Mesothelial cell of epicardium (in vitro differentiated cells): ENCODE results near the gene AARS2. TPM values are rescaled to one million over a fixed set of nuclear protein-coding genes. Genes with fewer than 3 reads are reported as not detected.

Experiments used
- DNase-seq, 2 experiments: peaks; one replicate each; pipeline ENCODE4 v3.0.0; 2021; ENCODE audit warnings: low spot score in 2 of 2; ENCODE audit not compliant: unreplicated experiment in 2 of 2
- H3K27ac Mint-ChIP-seq: 2 replicates; pipeline ENCODE4 v1.8.0; 2021; ENCODE audit warnings: mixed read lengths
- H3K27me3 Mint-ChIP-seq: 2 replicates; pipeline ENCODE4 v1.8.0; 2021; ENCODE audit warnings: low read depth, mixed read lengths
- H3K36me3 Mint-ChIP-seq: 2 replicates; pipeline ENCODE4 v1.8.0; 2021; ENCODE audit warnings: mixed read lengths
- H3K4me1 Mint-ChIP-seq: 2 replicates; pipeline ENCODE4 v1.8.0; 2021; ENCODE audit warnings: mixed read lengths
- H3K4me3 Mint-ChIP-seq: 2 replicates; pipeline ENCODE4 v1.8.0; 2021; ENCODE audit warnings: mild to moderate bottlenecking, moderate library complexity, mixed read lengths
- H3K9me3 Mint-ChIP-seq: 2 replicates; pipeline ENCODE4 v1.8.0; 2021; ENCODE audit warnings: mixed read lengths
- total RNA-seq: library from RNA; stranded (reverse); gene quantifications from 3 replicates; pipeline ENCODE4 v1.2.1, GENCODE V29; 2021
- TF ChIP-seq, protein P1 (sequence below): fragments of 200-600 bp; sonication (generic); IDR thresholded peaks from one replicate; pipeline ENCODE4 v1.5.0; 2021; ENCODE audit warnings: antibody characterized with exemption; ENCODE audit not compliant: unreplicated experiment

The AARS2 gene
- total RNA-seq, 1 donor from 2014 or later = 33.4 TPM

DNA sequence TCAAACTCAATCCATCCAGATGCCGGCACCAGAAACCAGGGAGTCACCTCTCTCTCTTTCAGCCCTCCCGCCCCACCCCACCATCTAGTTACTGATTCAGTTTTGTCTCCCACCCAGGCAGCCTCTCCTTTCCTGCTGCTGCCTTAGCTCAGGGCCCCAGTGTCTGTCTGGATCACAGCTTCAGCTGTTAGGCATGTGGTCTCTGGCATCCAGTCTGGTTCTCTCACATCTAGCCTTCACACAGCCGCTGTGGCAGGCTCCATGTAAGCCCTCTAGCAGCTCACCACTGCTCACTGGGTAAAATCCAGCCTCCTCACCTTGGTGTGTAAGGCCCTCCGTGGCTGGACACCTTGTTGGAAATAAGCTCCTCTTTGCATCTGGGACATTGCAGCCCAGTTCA lies 21.3 kb downstream of the AARS2 start:
- Mint-ChIP-seq H3K36me3 (no peaks in the 10 kb centered on the region), H3K27me3 (peaks cover 93% of the 10 kb centered on the region), H3K4me1 (peaks cover under 1% of the 10 kb centered on the region), H3K27ac (no peak overlapping the region), H3K9me3 (no peaks in the 10 kb centered on the region), H3K4me3 (no peak overlapping the region)
- DNase-seq = no peak
- TF ChIP-seq, protein P1, sequence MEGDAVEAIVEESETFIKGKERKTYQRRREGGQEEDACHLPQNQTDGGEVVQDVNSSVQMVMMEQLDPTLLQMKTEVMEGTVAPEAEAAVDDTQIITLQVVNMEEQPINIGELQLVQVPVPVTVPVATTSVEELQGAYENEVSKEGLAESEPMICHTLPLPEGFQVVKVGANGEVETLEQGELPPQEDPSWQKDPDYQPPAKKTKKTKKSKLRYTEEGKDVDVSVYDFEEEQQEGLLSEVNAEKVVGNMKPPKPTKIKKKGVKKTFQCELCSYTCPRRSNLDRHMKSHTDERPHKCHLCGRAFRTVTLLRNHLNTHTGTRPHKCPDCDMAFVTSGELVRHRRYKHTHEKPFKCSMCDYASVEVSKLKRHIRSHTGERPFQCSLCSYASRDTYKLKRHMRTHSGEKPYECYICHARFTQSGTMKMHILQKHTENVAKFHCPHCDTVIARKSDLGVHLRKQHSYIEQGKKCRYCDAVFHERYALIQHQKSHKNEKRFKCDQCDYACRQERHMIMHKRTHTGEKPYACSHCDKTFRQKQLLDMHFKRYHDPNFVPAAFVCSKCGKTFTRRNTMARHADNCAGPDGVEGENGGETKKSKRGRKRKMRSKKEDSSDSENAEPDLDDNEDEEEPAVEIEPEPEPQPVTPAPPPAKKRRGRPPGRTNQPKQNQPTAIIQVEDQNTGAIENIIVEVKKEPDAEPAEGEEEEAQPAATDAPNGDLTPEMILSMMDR = no peak

DNA sequence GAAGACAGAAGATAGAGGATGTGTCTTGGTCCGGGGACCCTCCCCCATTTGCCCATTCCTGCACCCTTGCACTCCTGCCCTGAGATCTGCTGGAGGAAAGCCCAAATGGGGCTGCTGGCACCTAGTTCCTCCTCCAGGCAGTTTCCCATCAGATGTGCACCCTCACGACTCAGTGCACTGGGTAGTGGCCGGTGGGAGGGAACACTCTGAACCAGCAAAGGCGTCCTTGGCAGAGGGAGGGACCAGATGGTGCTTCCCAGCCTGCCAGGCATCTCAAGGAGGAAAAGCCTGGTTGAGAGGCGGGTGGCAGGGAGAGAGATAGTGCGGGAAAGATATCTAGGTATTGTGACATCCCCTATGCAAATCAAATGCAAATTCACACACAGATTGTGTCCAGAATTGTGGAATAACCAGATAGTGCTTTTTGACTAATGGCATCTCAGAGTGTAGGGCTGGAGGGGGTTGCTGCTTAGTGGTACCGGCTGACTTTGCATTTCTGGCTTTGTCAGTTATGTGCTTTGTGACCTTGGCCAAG lies 23.4 kb downstream of the AARS2 start:
- H3K27me3 Mint-ChIP-seq = peaks cover 91% of the 10 kb centered on the region
- H3K9me3 Mint-ChIP-seq = no peaks in the 10 kb centered on the region
- no peak overlapping the region for H3K4me3 Mint-ChIP-seq
- no peaks in the 10 kb centered on the region for H3K4me1 Mint-ChIP-seq
- TF ChIP-seq, protein P1 = no peak
- no peak overlapping the region for H3K27ac Mint-ChIP-seq
- DNase-seq = no peak
- no peaks in the 10 kb centered on the region for H3K36me3 Mint-ChIP-seq

DNA sequence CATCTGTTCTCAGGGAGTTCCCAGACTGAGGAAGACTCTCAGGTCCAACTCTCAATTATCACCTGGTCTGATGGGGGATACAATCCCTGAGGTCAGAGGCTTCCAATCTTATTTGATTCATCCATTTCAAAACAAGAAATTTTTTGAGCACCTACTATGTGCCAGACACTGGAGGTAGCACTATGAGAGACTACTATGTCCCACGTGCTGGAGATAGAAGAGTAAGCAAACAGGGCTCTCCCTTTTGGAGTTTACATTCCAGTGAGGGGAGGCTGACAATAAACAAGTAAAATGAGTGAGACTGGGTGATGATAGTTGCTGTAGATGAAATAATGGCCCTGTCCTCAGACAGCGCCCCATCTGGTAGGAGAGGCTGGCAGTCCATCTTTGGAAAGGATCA lies 26.4 kb downstream of the AARS2 start:
- Mint-ChIP-seq H3K27ac (no peak overlapping the region), H3K27me3 (peaks cover 87% of the 10 kb centered on the region), H3K9me3 (no peaks in the 10 kb centered on the region), H3K4me3 (no peak overlapping the region), H3K4me1 (no peaks in the 10 kb centered on the region), H3K36me3 (no peaks in the 10 kb centered on the region)
- no peak for DNase-seq
- TF ChIP-seq, protein P1 = no peak

DNA sequence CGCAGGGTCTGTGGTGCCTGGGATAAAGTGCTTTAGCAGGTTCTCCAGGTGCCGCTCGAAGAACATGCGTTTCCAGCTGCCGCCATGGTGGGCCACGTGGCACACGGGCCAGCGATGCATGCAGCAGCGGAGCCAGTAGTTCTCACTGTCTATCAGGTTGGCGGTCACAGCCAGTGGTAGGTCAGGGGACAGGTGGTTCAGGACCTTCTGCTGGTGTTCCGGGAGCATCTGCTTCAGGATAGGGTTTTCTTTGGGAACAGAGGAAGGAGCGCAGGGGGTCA lies 26.9 kb downstream of the AARS2 start:
- DNase-seq = no peak
- Mint-ChIP-seq H3K36me3 (no peaks in the 10 kb centered on the region), H3K27ac (no peak overlapping the region), H3K4me1 (no peaks in the 10 kb centered on the region), H3K4me3 (no peak overlapping the region), H3K27me3 (peaks cover 82% of the 10 kb centered on the region), H3K9me3 (no peaks in the 10 kb centered on the region)
- TF ChIP-seq, protein P1 = no peak

DNA sequence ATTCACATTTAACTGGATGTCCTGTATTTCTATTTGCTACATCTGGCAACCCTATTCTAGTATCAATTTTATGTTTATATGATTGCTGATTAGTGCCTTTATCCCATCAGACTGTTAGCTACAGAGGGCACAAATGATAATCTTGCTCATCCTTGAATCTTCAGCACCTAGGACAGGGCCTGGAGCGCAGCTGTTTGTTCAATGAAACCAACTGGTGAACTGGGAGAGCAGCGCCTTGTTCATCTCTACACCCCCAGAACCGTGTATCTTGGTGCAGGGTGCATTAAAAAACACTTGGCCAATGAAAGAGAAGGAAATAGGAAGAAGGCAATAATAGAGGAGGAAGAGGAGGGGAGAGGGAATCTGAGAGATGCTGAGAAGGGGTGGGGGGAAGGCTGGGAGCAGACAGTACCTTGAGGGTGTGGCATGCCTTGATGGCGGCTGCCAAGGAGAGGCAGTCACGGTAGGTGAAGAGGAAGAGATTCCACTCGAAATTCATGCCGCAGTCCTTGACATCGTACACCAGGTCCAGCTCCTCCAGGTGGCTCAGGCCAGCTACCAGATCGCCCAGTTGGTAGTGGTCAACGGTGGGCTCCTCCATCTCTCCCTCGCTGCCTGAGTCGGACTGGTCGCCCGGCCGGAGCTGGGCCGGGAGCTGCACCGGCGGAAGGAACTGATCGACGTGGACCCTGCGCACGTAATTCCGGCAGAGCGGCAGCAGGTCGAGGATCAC lies 27.4 kb downstream of the AARS2 start:
- DNase-seq = no peak
- H3K27ac Mint-ChIP-seq = no peak overlapping the region
- H3K4me3 Mint-ChIP-seq = no peak overlapping the region
- no peaks in the 10 kb centered on the region for H3K9me3 Mint-ChIP-seq
- TF ChIP-seq, protein P1 = no peak
- H3K36me3 Mint-ChIP-seq = no peaks in the 10 kb centered on the region
- H3K27me3 Mint-ChIP-seq = peaks cover 81% of the 10 kb centered on the region
- no peaks in the 10 kb centered on the region for H3K4me1 Mint-ChIP-seq
